GM19468 (cell line): ENCODE data around the gene STK32B.
"Not testable (repeated sequence)": the region's sequence is repeated elsewhere in the genome, so short reads cannot be mapped to it uniquely, and the experiment has no call there.

ENCODE experiments used
- ATAC-seq: cut with Tn5 transposase; IDR thresholded peaks from one replicate; pipeline ENCODE4 v1.9.1; 2021; ENCODE audit warnings: mild to moderate bottlenecking, moderate library complexity, moderate number of reproducible peaks; ENCODE audit not compliant: unreplicated experiment; ENCODE audit errors: extremely low read depth

Gene STK32B

GRCh38 chr4:5409972-5410618, 358.8 kb downstream of the STK32B start:
- no peak for ATAC-seq

GRCh38 chr4:5412296-5412695, 361.0 kb downstream of the STK32B start:
- no peak for ATAC-seq

- no peak for ATAC-seq
Observed at GRCh38 chr4:5412751-5413150, 361.5 kb downstream of the STK32B start.

GRCh38 chr4:5416637-5417036, 365.4 kb downstream of the STK32B start:
- ATAC-seq: no peak

GRCh38 chr4:5420266-5420665, 369.0 kb downstream of the STK32B start:
- no peak for ATAC-seq

DNA sequence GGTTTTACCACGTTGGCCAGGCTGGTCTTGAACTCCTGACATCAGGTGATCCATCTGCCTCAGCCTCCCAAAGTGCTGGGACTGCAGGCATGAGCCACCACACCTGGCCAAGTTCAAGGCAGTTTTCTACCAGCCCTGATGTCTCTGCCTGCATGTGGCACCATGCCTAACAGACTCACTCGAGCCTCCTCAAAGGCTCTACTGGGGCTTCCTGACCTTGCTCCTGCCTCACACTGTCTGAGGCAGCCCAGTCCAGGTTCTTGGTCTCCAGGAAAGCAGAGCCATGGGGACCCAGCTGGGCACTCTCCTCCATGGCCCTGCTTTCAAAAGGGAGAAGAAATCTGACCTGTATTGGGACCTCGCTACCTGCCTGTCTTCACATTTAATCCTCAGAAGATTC, 370.1 kb downstream of the STK32B start:
- ATAC-seq: no peak

DNA sequence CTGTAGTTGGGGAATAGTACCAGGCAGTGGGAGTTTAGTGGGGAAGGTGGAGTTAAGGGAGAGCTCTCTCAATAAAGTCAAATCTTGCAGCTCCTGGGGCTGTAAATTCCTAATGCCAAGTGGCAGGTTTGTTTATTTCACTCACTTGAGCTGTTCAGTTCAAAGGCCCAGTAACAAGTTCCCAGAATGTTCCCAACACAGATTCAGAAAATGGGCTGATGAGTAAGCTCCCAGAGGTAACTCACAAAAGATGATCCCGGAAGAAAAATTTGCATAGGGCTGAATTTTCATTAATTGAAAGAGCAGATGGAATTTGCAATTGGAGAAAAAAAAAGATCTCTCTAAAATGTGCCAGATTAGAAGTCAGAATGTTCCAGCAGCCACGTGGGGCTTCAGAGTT, 370.9 kb downstream of the STK32B start:
- ATAC-seq: no peak

DNA sequence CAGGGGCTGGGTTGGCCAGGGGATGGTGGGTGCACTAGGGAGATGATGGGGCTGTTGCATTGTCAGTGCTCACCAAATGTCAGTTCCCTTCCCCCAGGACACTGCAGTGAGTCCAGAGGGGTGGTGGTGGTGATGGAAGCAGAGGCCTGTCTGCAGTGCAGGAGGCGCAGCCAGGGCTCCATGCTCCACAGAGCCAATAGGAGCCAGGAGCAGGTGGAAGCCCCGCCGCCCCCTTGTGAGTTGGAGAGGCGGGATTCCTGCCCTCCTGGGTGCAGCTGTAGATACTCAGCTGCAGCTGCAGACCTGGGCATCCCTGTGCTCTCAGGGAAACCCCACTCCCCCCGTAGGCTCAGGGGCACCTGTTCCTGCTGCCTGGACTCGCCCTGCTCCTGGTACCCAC, 372.4 kb downstream of the STK32B start:
- ATAC-seq: no peak

DNA sequence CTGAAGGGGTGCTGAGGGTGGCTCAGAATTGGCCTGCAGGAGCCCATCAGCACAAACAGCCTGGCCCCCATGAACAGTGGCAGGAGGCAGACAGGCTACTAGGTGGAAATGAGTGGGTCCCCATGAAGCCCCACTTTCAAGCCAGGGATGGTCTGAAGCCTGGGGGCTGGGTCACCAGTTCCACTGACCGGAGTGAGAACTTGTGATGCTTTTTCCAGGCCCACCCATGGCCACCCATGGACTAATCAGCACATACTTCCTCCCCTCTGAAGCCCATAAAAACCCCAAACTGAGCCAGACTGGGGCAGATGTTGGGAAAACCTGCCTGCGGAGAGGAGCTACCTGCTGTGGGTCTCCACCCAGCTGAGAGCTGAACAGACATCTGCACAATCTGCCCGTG, 372.9 kb downstream of the STK32B start:
- ATAC-seq: no peak

DNA sequence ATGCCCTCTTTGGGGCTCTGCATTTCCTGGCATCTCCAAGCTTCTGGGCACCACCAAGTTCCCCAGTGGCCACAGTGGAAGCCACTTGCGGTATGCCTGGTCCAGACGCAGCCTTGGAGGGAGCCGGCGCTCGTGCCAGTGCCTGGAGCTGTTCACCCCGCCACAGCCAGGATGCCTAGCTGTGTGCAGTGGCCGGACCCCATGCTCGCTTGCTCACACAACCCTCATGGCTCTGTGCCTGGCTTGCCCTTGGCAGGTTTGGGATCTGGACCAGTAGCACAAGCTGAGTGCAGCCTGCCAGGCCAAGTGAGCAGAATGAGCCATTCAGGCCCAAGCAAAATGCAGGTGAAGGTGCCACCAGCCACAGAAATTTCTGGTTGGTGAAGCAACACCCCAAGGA, 373.6 kb downstream of the STK32B start:
- ATAC-seq: no peak

- ATAC-seq: no peak
Observed at GRCh38 chr4:5429747-5430146, 378.5 kb downstream of the STK32B start.

- no peak for ATAC-seq
Observed at GRCh38 chr4:5433196-5433595, 381.9 kb downstream of the STK32B start.

DNA sequence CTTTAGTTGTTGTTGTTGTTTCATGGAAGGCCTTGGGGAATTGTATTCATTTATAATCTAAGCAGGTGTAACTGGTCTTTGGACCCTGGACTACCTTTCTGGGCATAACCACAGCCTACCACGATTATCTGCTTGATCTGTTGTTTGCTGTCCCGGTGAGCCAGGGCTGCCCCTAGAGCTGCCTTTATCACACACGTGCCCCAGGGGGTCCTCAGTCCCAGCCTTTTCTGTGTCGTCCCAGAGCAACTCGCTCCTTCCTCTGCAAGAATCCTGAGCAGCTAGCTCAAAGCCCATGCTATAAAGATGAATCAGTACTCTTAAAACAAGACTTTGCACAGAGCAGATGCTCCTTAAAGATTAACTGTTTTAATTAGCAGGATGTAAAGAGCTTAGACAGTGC, 383.9 kb downstream of the STK32B start:
- no peak for ATAC-seq

- ATAC-seq: no peak
Observed at GRCh38 chr4:5435823-5436222, 384.5 kb downstream of the STK32B start.

DNA sequence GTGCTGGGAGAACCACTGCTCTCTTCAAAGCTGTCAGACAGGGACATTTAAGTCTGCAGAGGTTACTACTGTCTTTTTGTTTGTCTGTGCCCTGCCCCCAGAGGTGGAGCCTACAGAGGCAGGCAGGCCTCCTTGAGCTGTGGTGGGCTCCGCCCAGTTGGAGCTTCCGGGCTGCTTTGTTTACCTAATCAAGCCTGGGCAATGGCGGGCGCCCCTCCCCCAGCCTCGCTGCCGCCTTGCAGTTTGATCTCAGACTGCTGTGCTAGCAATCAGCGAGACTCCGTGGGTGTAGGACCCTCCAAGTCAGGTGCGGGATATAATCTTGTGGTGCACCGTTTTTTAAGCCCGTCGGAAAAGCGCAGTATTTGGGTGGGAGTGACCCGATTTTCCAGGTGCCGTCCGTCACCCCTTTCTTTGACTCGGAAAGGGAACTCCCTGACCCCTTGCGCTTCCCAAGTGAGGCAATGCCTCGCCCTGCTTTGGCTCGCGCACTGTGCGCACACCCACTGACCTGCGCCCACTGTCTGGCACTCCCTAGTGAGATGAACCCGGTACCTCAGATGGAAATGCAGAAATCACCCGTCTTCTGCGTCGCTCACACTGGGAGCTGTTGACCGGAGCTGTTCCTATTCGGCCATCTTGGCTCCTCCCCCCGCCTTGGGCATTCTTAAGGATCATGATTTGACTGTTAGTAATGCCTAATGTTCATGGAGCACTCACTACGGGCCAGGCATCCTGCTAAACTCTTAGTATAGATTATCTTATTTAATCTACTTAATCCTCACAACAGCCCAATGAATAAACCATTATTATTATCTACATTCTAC, 392.9 kb downstream of the STK32B start:
- not testable (repeated sequence) for ATAC-seq

GRCh38 chr4:5444918-5445517, 393.7 kb downstream of the STK32B start:
- ATAC-seq: no peak

DNA sequence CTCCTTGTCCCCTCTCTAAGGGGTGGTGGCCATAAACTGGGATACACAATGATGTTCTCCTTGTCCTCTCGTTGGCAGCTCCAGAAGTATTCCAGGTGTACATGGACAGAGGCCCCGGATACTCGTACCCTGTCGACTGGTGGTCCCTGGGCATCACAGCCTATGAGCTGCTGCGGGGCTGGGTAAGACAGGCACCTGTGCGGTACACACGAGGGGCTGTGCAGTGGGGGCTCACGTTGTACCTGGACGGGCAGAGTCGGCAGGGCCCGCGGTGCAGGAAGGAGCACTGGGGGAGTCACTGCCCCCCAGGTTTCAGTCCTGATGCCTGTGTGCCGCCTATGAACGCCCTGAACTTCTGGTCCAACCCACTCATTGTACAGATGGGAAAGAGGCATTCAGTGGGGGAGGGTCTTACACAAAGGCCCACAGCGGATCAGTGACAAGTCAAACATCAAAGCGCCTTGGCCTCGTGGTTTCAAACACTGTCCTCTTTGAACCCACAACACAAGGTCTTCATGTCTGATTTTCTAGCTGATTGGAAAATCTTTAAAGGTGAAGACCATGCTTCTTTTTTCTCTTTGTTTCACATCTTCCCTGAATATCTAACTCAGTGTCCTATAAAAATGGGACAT, 395.4 kb downstream of the STK32B start:
- ATAC-seq: no peak

DNA sequence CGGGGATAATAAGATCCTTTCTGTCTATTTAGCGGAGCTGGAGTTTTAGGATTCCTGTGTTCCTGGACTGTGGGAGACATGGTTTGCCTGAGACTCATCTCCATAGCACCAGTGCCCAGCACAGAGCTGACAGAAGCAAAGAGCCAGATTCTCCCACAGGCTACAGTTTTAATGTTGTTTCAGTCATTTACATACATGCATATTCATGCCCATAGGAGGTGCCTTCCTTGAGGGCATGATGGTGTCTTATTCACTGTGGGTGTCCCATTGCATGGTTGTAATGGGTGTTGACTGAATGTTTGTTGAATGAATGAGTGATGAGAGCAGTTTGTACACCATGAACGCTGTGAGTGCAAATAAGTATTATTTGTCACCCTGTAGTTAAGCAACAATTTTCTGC, 396.5 kb downstream of the STK32B start:
- no peak for ATAC-seq

- ATAC-seq: no peak
Observed at GRCh38 chr4:5448221-5448620, 396.9 kb downstream of the STK32B start.

- ATAC-seq: no peak
Observed at GRCh38 chr4:5451243-5451642, 400.0 kb downstream of the STK32B start.

- no peak for ATAC-seq
Observed at GRCh38 chr4:5452156-5452555, 400.9 kb downstream of the STK32B start.
